OCI-LY7 (cell line): Measurements from ENCODE around the gene TMF1.

ENCODE experiments used
- CTCF ChIP-seq: fragments of 200-600 bp; sonication (generic); conservative IDR thresholded peaks from 2 replicates; pipeline ENCODE4 v1.5.1; 2014; ENCODE audit warnings: mild to moderate bottlenecking, antibody characterized with exemption, low read length, moderate library complexity, mixed read lengths
- EZH2phosphoT487 ChIP-seq: fragments of 200-600 bp; sonication (generic); IDR thresholded peaks from 2 replicates; pipeline ENCODE4 v1.6.1; 2018; ENCODE audit warnings: low read depth, borderline replicate concordance, mild to moderate bottlenecking, mixed run types, antibody characterized with exemption, low read length, moderate library complexity, mixed read lengths

- no peak for TF ChIP-seq CTCF
- no peak for TF ChIP-seq EZH2phosphoT487
Observed at GRCh38 chr3:69082805-69083204, 30.7 kb upstream of the TMF1 start.
